WTC11 (cell line): ENCODE measurements around the gene RFPL3. TPM values are rescaled to one million over a fixed set of nuclear protein-coding genes. Genes with fewer than 3 reads are reported as not detected.

Experiments
- ATAC-seq: fragments of 200-7000 bp; cut with Tn5 transposase; 2 replicates; pipeline ENCODE4 v1.10.0; 2021; ENCODE audit warnings: mild to moderate bottlenecking, moderate library complexity
- CTCF ChIA-PET: fragments of 300-600 bp; sonication (Branson Sonifier 250); formaldehyde crosslinking; loops from one replicate; lab custom pipeline; 2021; ENCODE audit warnings: antibody characterized with exemption; lab: Charles Lee
- POLR2A ChIA-PET: fragments of 350-600 bp; sonication (Branson Sonifier 250); formaldehyde crosslinking; loops from one replicate; lab custom pipeline; 2021; ENCODE audit warnings: antibody characterized with exemption; lab: Charles Lee
- DNase-seq: peaks from one replicate; pipeline ENCODE4 v3.0.0; 2021; ENCODE audit warnings: low spot score
- H3K27ac Mint-ChIP-seq: 2 replicates; pipeline ENCODE4 v1.8.0; 2021; ENCODE audit warnings: mixed read lengths
- H3K27me3 Mint-ChIP-seq: 2 replicates; pipeline ENCODE4 v1.8.0; 2021; ENCODE audit warnings: low read depth, mild to moderate bottlenecking, moderate library complexity, mixed read lengths
- H3K36me3 Mint-ChIP-seq: 2 replicates; pipeline ENCODE4 v1.8.0; 2021; ENCODE audit warnings: mixed read lengths
- H3K4me1 Mint-ChIP-seq: 2 replicates; pipeline ENCODE4 v1.8.0; 2022; ENCODE audit warnings: mixed read lengths
- H3K4me3 Mint-ChIP-seq: 2 replicates; pipeline ENCODE4 v1.8.0; 2021; ENCODE audit warnings: mild to moderate bottlenecking, moderate library complexity, mixed read lengths
- H3K9me3 Mint-ChIP-seq: 2 replicates; pipeline ENCODE4 v1.8.0; 2021; ENCODE audit warnings: mixed read lengths
- CREM ChIP-seq: sonication (generic); formaldehyde crosslinking; IDR thresholded peaks from 2 replicates; pipeline ENCODE4 v1.8.1; 2022; ENCODE audit warnings: mild to moderate bottlenecking, missing genetic modification reagents, moderate library complexity
- MYBL2 ChIP-seq: sonication (generic); formaldehyde crosslinking; IDR thresholded peaks from 2 replicates; pipeline ENCODE4 v1.8.1; 2023; ENCODE audit warnings: mild to moderate bottlenecking, moderate library complexity, missing genetic modification reagents
- TCF7 ChIP-seq: sonication (generic); formaldehyde crosslinking; IDR thresholded peaks from 2 replicates; pipeline ENCODE4 v1.8.0; 2022; ENCODE audit warnings: mild to moderate bottlenecking, low read depth, missing genetic modification reagents, moderate library complexity
- ZBTB21 ChIP-seq: sonication (generic); formaldehyde crosslinking; IDR thresholded peaks from 2 replicates; pipeline ENCODE4 v1.8.1; 2023; ENCODE audit warnings: mild to moderate bottlenecking, missing genetic modification reagents, borderline replicate concordance
- ZNF423 ChIP-seq: fragments of 250-450 bp; sonication (Bioruptor Pico); IDR thresholded peaks from 2 replicates; pipeline ENCODE4 v2.1.2; 2022; ENCODE audit warnings: mild to moderate bottlenecking, moderate library complexity
- total RNA-seq: library from RNA; stranded (reverse); gene quantifications from 3 replicates; pipeline ENCODE4 v1.2.3, GENCODE V29; 2021
- TF ChIP-seq, protein P1 (sequence below): sonication (generic); formaldehyde crosslinking; IDR thresholded peaks from 2 replicates; pipeline ENCODE4 v1.8.1; 2023; ENCODE audit warnings: mild to moderate bottlenecking, missing genetic modification reagents
- TF ChIP-seq, protein P2 (sequence below): sonication (generic); formaldehyde crosslinking; conservative IDR thresholded peaks from 2 replicates; pipeline ENCODE4 v1.8.1; 2023; ENCODE audit warnings: mild to moderate bottlenecking, low read depth, missing genetic modification reagents, moderate library complexity
- TF ChIP-seq, protein P3 (sequence below): sonication (generic); formaldehyde crosslinking; IDR thresholded peaks from 2 replicates; pipeline ENCODE4 v1.8.1; 2023; ENCODE audit warnings: mild to moderate bottlenecking, missing genetic modification reagents, borderline replicate concordance
- TF ChIP-seq, protein P4 (sequence below): fragments of 250-450 bp; sonication (Bioruptor Pico); conservative IDR thresholded peaks from 2 replicates; pipeline ENCODE4 v1.9.0; 2021; ENCODE audit warnings: mild to moderate bottlenecking

The RFPL3 gene
- total RNA-seq, 1 experiment from 2014 or later: not detected

DNA sequence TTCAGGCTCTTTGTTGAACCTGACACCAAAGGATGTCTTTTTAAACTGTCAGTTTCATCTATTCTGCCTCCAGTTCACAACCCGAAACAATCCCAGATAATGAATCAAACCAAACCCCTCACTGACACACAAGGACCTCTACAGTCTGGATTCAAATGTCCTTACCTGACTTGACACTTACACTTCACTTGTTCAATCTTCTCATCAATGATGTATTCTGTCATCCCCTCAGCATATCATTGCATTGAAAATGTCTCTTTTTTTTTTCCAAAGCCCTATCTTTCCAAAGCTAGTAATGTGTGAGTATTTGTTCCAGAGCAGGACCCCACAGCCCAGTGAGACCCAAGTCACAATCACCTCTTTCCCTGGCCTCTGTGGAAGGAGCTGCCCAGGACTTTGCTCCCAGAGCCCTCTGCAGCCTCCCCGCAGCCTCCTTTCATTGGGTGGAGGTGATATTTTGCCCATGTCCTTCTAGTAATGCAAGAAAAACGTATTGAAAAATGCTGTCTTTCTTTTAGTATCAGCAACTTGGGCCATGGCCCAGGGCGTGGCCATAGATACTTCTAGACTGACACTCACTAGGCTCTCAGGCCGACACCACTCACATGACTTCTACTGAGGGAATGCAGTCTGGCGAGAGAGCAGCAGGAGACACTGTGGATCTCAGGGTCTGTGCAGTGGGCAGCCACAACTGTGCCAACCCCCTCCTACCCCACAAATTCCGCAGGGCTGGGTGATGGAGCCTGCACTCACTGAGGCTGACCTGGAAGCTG lies 18.2 kb downstream of the RFPL3 start:
- H3K27ac Mint-ChIP-seq: no peak overlapping the region
- no peaks in the 10 kb centered on the region for H3K27me3 Mint-ChIP-seq
- H3K4me1 Mint-ChIP-seq: peaks cover 5% of the 10 kb centered on the region
- ATAC-seq (no peak), DNase-seq (no peak)
- ChIA-PET POLR2A (no interaction called here), CTCF (interaction anchor here (0.8 kb wide), 1 partner anchor 19 kb away, joined by 3 read pairs; no protein-coding TSS in a partner anchor)
- no peaks in the 10 kb centered on the region for H3K9me3 Mint-ChIP-seq
- TF ChIP-seq, protein P1, sequence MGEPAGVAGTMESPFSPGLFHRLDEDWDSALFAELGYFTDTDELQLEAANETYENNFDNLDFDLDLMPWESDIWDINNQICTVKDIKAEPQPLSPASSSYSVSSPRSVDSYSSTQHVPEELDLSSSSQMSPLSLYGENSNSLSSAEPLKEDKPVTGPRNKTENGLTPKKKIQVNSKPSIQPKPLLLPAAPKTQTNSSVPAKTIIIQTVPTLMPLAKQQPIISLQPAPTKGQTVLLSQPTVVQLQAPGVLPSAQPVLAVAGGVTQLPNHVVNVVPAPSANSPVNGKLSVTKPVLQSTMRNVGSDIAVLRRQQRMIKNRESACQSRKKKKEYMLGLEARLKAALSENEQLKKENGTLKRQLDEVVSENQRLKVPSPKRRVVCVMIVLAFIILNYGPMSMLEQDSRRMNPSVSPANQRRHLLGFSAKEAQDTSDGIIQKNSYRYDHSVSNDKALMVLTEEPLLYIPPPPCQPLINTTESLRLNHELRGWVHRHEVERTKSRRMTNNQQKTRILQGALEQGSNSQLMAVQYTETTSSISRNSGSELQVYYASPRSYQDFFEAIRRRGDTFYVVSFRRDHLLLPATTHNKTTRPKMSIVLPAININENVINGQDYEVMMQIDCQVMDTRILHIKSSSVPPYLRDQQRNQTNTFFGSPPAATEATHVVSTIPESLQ (CRISPR knock-in tag): no peak
- TF ChIP-seq, protein P2, sequence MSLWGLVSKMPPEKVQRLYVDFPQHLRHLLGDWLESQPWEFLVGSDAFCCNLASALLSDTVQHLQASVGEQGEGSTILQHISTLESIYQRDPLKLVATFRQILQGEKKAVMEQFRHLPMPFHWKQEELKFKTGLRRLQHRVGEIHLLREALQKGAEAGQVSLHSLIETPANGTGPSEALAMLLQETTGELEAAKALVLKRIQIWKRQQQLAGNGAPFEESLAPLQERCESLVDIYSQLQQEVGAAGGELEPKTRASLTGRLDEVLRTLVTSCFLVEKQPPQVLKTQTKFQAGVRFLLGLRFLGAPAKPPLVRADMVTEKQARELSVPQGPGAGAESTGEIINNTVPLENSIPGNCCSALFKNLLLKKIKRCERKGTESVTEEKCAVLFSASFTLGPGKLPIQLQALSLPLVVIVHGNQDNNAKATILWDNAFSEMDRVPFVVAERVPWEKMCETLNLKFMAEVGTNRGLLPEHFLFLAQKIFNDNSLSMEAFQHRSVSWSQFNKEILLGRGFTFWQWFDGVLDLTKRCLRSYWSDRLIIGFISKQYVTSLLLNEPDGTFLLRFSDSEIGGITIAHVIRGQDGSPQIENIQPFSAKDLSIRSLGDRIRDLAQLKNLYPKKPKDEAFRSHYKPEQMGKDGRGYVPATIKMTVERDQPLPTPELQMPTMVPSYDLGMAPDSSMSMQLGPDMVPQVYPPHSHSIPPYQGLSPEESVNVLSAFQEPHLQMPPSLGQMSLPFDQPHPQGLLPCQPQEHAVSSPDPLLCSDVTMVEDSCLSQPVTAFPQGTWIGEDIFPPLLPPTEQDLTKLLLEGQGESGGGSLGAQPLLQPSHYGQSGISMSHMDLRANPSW: no peak
- H3K4me3 Mint-ChIP-seq: no peak overlapping the region
- no peaks in the 10 kb centered on the region for H3K36me3 Mint-ChIP-seq

DNA sequence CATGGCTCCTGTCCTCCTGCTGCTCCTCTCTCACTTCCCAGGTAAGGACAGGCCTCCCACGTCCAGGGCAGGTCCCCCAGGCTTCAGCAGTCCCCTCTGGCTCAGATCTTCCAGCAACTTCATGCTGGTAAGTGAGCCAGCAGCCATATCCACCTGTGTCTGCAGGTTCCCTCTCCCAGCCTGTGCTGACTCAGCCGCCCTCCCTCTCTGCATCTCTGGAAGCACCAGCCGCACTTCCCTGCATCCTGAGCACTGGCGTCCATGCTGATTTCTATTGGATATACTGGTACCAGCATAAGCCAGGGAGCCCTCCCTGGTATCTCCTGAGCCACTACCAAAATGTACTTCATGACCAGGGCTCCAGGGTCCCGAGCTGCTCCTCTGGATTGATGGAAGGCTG lies 19.0 kb downstream of the RFPL3 start:
- no peak overlapping the region for H3K4me3 Mint-ChIP-seq

More for the DNA sequence above, 19.0 kb downstream of the RFPL3 start:
- TF ChIP-seq TCF7: no peak
- no peak for TF ChIP-seq ZBTB21
- no peak for TF ChIP-seq CREM (CRISPR knock-in tag)
- TF ChIP-seq MYBL2: no peak
- TF ChIP-seq, protein P2: no peak
- TF ChIP-seq, protein P3, sequence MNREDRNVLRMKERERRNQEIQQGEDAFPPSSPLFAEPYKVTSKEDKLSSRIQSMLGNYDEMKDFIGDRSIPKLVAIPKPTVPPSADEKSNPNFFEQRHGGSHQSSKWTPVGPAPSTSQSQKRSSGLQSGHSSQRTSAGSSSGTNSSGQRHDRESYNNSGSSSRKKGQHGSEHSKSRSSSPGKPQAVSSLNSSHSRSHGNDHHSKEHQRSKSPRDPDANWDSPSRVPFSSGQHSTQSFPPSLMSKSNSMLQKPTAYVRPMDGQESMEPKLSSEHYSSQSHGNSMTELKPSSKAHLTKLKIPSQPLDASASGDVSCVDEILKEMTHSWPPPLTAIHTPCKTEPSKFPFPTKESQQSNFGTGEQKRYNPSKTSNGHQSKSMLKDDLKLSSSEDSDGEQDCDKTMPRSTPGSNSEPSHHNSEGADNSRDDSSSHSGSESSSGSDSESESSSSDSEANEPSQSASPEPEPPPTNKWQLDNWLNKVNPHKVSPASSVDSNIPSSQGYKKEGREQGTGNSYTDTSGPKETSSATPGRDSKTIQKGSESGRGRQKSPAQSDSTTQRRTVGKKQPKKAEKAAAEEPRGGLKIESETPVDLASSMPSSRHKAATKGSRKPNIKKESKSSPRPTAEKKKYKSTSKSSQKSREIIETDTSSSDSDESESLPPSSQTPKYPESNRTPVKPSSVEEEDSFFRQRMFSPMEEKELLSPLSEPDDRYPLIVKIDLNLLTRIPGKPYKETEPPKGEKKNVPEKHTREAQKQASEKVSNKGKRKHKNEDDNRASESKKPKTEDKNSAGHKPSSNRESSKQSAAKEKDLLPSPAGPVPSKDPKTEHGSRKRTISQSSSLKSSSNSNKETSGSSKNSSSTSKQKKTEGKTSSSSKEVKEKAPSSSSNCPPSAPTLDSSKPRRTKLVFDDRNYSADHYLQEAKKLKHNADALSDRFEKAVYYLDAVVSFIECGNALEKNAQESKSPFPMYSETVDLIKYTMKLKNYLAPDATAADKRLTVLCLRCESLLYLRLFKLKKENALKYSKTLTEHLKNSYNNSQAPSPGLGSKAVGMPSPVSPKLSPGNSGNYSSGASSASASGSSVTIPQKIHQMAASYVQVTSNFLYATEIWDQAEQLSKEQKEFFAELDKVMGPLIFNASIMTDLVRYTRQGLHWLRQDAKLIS: no peak
- TF ChIP-seq, protein P4, sequence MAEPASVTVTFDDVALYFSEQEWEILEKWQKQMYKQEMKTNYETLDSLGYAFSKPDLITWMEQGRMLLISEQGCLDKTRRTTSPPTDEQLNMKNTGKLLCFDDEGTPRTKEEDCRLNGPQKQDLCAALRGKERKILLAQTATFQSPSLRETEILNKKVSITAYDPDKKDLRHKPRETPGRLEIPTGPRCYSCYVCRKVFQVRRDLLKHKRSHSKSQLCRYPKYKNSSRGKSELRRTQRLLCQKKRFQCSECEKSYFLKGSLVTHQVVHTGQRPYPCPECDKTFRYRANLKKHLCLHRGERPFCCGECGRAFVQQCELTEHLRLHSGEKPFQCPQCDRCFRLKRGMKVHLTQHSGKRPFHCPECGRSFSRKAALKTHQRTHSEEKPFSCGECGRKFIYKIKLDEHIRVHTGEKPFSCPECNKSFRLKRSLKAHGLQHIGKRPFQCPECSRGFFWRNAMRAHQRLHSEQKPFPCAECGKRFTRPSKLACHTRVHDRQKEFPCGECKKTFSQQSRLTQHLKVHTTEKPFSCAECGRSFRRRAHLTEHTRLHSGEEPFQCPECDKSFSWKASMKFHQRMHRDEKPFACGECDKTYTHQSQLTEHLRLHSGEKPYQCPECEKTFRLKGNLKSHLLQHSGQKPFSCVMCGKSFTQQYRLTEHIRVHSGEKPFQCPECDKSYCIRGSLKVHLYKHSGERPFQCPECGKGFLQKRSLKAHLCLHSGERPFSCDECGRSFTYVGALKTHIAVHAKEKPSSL (CRISPR knock-in tag): no peak
- no peak for TF ChIP-seq ZNF423
- Mint-ChIP-seq H3K27me3 (no peaks in the 10 kb centered on the region), H3K4me1 (peaks cover 5% of the 10 kb centered on the region), H3K27ac (no peak overlapping the region), H3K36me3 (no peaks in the 10 kb centered on the region), H3K9me3 (no peaks in the 10 kb centered on the region)
- ChIA-PET CTCF (interaction anchor here (0.8 to 2.5 kb wide), 3 partner anchors 20 to 175 kb away, joined by 3 to 19 read pairs (median 3); no protein-coding TSS in a partner anchor), POLR2A (no interaction called here)
- ATAC-seq (no peak), DNase-seq (no peak)
